SK-N-SH (cell line): Measurements from ENCODE around the gene DAB1. TPM values are rescaled to one million over a fixed set of nuclear protein-coding genes. Genes with fewer than 3 reads are reported as not detected.

Experiments
- CTCF ChIA-PET: fragments of 300-600, 350-600 bp; formaldehyde crosslinking; extraction: SDS; loops from one replicate; lab custom pipeline; 2021; lab: Yijun Ruan, JAX
- POLR2A ChIA-PET: fragments of 350-600 bp; sonication (Branson Sonifier 250); formaldehyde crosslinking; extraction: SDS; loops from one replicate; lab custom pipeline; 2020; ENCODE audit warnings: antibody characterized with exemption, inconsistent platforms; lab: Yijun Ruan, JAX
- DNase-seq: peaks from one replicate; pipeline ENCODE4 v3.0.0; 2012
- H2AFZ ChIP-seq: fragments of 200-600 bp; sonication (generic); 2 replicates; pipeline ENCODE4 v1.8.1; 2016; ENCODE audit warnings: antibody characterized with exemption, mild to moderate bottlenecking, low read depth
- H3F3A ChIP-seq: fragments of 200-600 bp; sonication (generic); replicated peaks from 2 replicates; pipeline ENCODE3; 2016; ENCODE audit warnings: antibody characterized with exemption, mild to moderate bottlenecking; ENCODE audit not compliant: insufficient read depth
- H3K27ac ChIP-seq, 2 experiments: fragments of 200-500 bp in 1 of 2; fragments of 200-600 bp in 1 of 2; sonication (Bioruptor generic) in 1 of 2; sonication (generic), shearing (Covaris generic) in 1 of 2; 2 replicates each; pipeline versions ENCODE4 v1.5.1 to v1.6.1; 2014 to 2016; ENCODE audit warnings: low read depth in 2 of 2, inconsistent platforms in 1 of 2, low read length in 1 of 2, mild to moderate bottlenecking in 1 of 2, mixed read lengths in 1 of 2
- H3K27me3 ChIP-seq: fragments of 200-600 bp; sonication (generic), shearing (Covaris generic); 2 replicates; pipeline ENCODE4 v1.6.1; 2016; ENCODE audit warnings: mixed run types; ENCODE audit not compliant: insufficient read depth
- H3K36me3 ChIP-seq, 2 experiments: fragments of 200-500 bp in 1 of 2; fragments of 200-600 bp in 1 of 2; sonication (Bioruptor generic) in 1 of 2; sonication (generic) in 1 of 2; replicated peaks in 1 of 2; 2 replicates each; pipeline versions ENCODE3 to v1.5.1; 2014 to 2016; ENCODE audit warnings: low read length in 1 of 2, mild to moderate bottlenecking in 1 of 2; ENCODE audit not compliant: insufficient read depth in 2 of 2, control insufficient read depth in 1 of 2
- H3K4me1 ChIP-seq, 2 experiments: fragments of 200-500 bp in 1 of 2; fragments of 200-600 bp in 1 of 2; sonication (Bioruptor generic) in 1 of 2; sonication (generic), shearing (Covaris generic) in 1 of 2; 2 replicates each; pipeline versions ENCODE4 v1.5.1 to v1.6.1; 2014 to 2016; ENCODE audit warnings: low read depth in 1 of 2, low read length in 1 of 2, mixed run types in 1 of 2; ENCODE audit not compliant: insufficient read depth in 2 of 2, control insufficient read depth in 1 of 2
- H3K4me2 ChIP-seq: fragments of 200-600 bp; sonication (generic), shearing (Covaris generic); 2 replicates; pipeline ENCODE4 v1.6.1; 2017; ENCODE audit warnings: mixed run types
- H3K4me3 ChIP-seq, 2 experiments: fragments of 200-500 bp in 1 of 2; fragments of 200-600 bp in 1 of 2; sonication (Bioruptor generic) in 1 of 2; sonication (generic), shearing (Covaris generic) in 1 of 2; 2 replicates each; pipeline versions ENCODE4 v1.5.1 to v1.8.1; 2014 to 2016; ENCODE audit warnings: low read depth in 2 of 2, inconsistent platforms in 1 of 2, low read length in 1 of 2, mild to moderate bottlenecking in 1 of 2, mixed read lengths in 1 of 2, moderate library complexity in 1 of 2
- H3K79me2 ChIP-seq: fragments of 200-600 bp; sonication (generic); 2 replicates; pipeline ENCODE4 v1.8.1; 2017; ENCODE audit warnings: mild to moderate bottlenecking; ENCODE audit not compliant: insufficient read depth
- H3K9ac ChIP-seq: fragments of 200-600 bp; sonication (generic); 2 replicates; pipeline ENCODE4 v1.6.1; 2017; ENCODE audit warnings: mixed run types
- H3K9me2 ChIP-seq: fragments of 200-600 bp; sonication (generic); 2 replicates; pipeline ENCODE4 v1.6.1; 2017; ENCODE audit warnings: mixed run types
- H3K9me3 ChIP-seq: fragments of 200-600 bp; sonication (generic); 2 replicates; pipeline ENCODE4 v1.6.1; 2017; ENCODE audit warnings: mixed run types, mild to moderate bottlenecking, moderate library complexity
- H4K20me1 ChIP-seq: fragments of 200-600 bp; sonication (generic); 2 replicates; pipeline ENCODE4 v1.6.1; 2017; ENCODE audit warnings: mild to moderate bottlenecking, mixed run types; ENCODE audit not compliant: insufficient read depth
- ELF1 ChIP-seq: IDR thresholded peaks from 2 replicates; pipeline ENCODE4 v1.4.0; 2012
- EZH2phosphoT487 ChIP-seq: fragments of 200-600 bp; sonication (generic); IDR thresholded peaks from 2 replicates; pipeline ENCODE4 v1.6.1; 2017; ENCODE audit warnings: low read depth, mixed run types, mild to moderate bottlenecking, antibody characterized with exemption, moderate library complexity, borderline replicate concordance
- FOXJ3 ChIP-seq: sonication (generic); formaldehyde crosslinking; IDR thresholded peaks from 2 replicates; pipeline ENCODE4 v1.5.1; 2020; ENCODE audit warnings: mild to moderate bottlenecking, missing genetic modification reagents
- MAX ChIP-seq: IDR thresholded peaks from 2 replicates; pipeline ENCODE4 v1.4.0; 2012; ENCODE audit warnings: low read depth
- MXI1 ChIP-seq: IDR thresholded peaks from 2 replicates; pipeline ENCODE4 v1.6.1; 2012; ENCODE audit warnings: mild to moderate bottlenecking, low read depth, low read length, improper control_type of control experiment
- NFIC ChIP-seq: IDR thresholded peaks from 2 replicates; pipeline ENCODE4 v1.4.0; 2012; ENCODE audit warnings: borderline replicate concordance
- NRF1 ChIP-seq: IDR thresholded peaks from 2 replicates; pipeline ENCODE4 v1.6.1; 2012; ENCODE audit warnings: low read depth, mild to moderate bottlenecking, low read length
- RCOR1 ChIP-seq: fragments of 150-350 bp; IDR thresholded peaks from 2 replicates; pipeline ENCODE4 v1.6.1; 2017; ENCODE audit warnings: antibody characterized with exemption, low read length
- REST ChIP-seq: IDR thresholded peaks from 2 replicates; pipeline ENCODE4 v1.6.1; 2012; ENCODE audit warnings: mild to moderate bottlenecking, low read depth, low read length, moderate library complexity
- RFX5 ChIP-seq: IDR thresholded peaks from 2 replicates; pipeline ENCODE4 v1.6.1; 2012; ENCODE audit warnings: mild to moderate bottlenecking, improper control_type of control experiment, low read length
- RXRA ChIP-seq: IDR thresholded peaks from 2 replicates; pipeline ENCODE4 v1.4.0; 2012; ENCODE audit warnings: low read depth, mild to moderate bottlenecking, borderline replicate concordance
- TCF12 ChIP-seq: IDR thresholded peaks from 2 replicates; pipeline ENCODE4 v1.4.0; 2012
- TEAD4 ChIP-seq: IDR thresholded peaks from 2 replicates; pipeline ENCODE4 v1.4.0; 2012; ENCODE audit warnings: mild to moderate bottlenecking, borderline replicate concordance; ENCODE audit not compliant: insufficient read depth
- YY1 ChIP-seq: IDR thresholded peaks from 2 replicates; pipeline ENCODE4 v1.4.0; 2012; ENCODE audit warnings: low read depth, mild to moderate bottlenecking
- ZBTB33 ChIP-seq: IDR thresholded peaks from 2 replicates; pipeline ENCODE4 v1.4.0; 2012; ENCODE audit warnings: low read depth, borderline replicate concordance
- WGBS: methylation state at CpG from one replicate; pipeline ENCODE4 v1.1.6; 2017; ENCODE audit warnings: low lambda C conversion rate; 5-methylcytosine and 5-hydroxymethylcytosine counted together
- polyA plus RNA-seq, 3 experiments: library from polyadenylated mRNA; depleted of rRNA; stranded (reverse); fragments of >200 nt; gene quantifications; 2 replicates each; pipeline ENCODE4 v1.2.3, GENCODE V29; 2012
- TF ChIP-seq, protein P1 (sequence below): fragments of 200-600 bp; sonication (generic); IDR thresholded peaks from 2 replicates; pipeline ENCODE4 v1.6.1; 2017; ENCODE audit warnings: antibody characterized with exemption, mild to moderate bottlenecking, moderate library complexity
- TF ChIP-seq, protein P2 (sequence below): IDR thresholded peaks from 2 replicates; pipeline ENCODE4 v1.4.0; 2012; ENCODE audit warnings: low read depth, borderline replicate concordance

DAB1 gene
- polyA plus RNA-seq, 1 of the 3 experiments (the other 2 are of a cell fraction), result 2.9 TPM

- no peak for TF ChIP-seq EZH2phosphoT487
- TF ChIP-seq, protein P1, sequence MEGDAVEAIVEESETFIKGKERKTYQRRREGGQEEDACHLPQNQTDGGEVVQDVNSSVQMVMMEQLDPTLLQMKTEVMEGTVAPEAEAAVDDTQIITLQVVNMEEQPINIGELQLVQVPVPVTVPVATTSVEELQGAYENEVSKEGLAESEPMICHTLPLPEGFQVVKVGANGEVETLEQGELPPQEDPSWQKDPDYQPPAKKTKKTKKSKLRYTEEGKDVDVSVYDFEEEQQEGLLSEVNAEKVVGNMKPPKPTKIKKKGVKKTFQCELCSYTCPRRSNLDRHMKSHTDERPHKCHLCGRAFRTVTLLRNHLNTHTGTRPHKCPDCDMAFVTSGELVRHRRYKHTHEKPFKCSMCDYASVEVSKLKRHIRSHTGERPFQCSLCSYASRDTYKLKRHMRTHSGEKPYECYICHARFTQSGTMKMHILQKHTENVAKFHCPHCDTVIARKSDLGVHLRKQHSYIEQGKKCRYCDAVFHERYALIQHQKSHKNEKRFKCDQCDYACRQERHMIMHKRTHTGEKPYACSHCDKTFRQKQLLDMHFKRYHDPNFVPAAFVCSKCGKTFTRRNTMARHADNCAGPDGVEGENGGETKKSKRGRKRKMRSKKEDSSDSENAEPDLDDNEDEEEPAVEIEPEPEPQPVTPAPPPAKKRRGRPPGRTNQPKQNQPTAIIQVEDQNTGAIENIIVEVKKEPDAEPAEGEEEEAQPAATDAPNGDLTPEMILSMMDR, result no peak
These were observed 20.7 kb downstream of the DAB1 start (continued) for GRCh38 chr1:57403201-57403600.

- H3K9me2 ChIP-seq, result no peaks in the 10 kb centered on the region
- no peak for TF ChIP-seq ELF1
- TF ChIP-seq MXI1, result no peak
- TF ChIP-seq ZBTB33, result no peak
- no peak for TF ChIP-seq RCOR1
- TF ChIP-seq RXRA, result no peak
- no peak for TF ChIP-seq RFX5
- TF ChIP-seq MAX, result no peak
- TF ChIP-seq, protein P1, result no peak
- TF ChIP-seq TEAD4, result no peak
- TF ChIP-seq YY1, result no peak
- TF ChIP-seq REST, result no peak
- TF ChIP-seq, protein P2, sequence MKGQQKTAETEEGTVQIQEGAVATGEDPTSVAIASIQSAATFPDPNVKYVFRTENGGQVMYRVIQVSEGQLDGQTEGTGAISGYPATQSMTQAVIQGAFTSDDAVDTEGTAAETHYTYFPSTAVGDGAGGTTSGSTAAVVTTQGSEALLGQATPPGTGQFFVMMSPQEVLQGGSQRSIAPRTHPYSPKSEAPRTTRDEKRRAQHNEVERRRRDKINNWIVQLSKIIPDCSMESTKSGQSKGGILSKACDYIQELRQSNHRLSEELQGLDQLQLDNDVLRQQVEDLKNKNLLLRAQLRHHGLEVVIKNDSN, result no peak
- no peak for TF ChIP-seq TCF12
- TF ChIP-seq EZH2phosphoT487, result no peak
- no peak for TF ChIP-seq FOXJ3 (CRISPR knock-in tag)
- TF ChIP-seq NFIC, result no peak
- TF ChIP-seq NRF1, result no peak
- no peaks in the 10 kb centered on the region for H3F3A ChIP-seq
- H3K36me3 ChIP-seq, result no peaks in the 10 kb centered on the region
- no peaks in the 10 kb centered on the region for H3K27me3 ChIP-seq
- H3K9me3 ChIP-seq, result no peaks in the 10 kb centered on the region
- H3K4me2 ChIP-seq, result no peak overlapping the region
- no peaks in the 10 kb centered on the region for H4K20me1 ChIP-seq
- H2AFZ ChIP-seq, result no peak overlapping the region
- H3K9ac ChIP-seq, result no peak overlapping the region
- ChIA-PET POLR2A (no interaction called here), CTCF (interaction anchor here (0.9 to 1.0 kb wide), 2 partner anchors 23 to 43 kb away, joined by 3 read pairs; partner anchors contain the start of gene DAB1)
- 93% methylated on average over 1 of the region's 1 CpG for WGBS
- no peak for DNase-seq
- no peaks in the 10 kb centered on the region for H3K4me1 ChIP-seq
- H3K4me3 ChIP-seq, result no peak overlapping the region
- no peaks in the 10 kb centered on the region for H3K79me2 ChIP-seq
- H3K27ac ChIP-seq, result no peak overlapping the region
These were observed 22.2 kb downstream of the DAB1 start for GRCh38 chr1:57401671-57402070.
